Smooth muscle cell (in vitro differentiated cells): ENCODE results near the gene GIGYF1. TPM values are rescaled to one million over a fixed set of nuclear protein-coding genes. Genes with fewer than 3 reads are reported as not detected.

Experiments
- DNase-seq: peaks from one replicate; lab custom pipeline; 2025; ENCODE audit not compliant: unreplicated experiment; lab: John Stamatoyannopoulos, UW
- H2AFZ ChIP-seq: fragments of 200-600 bp; sonication (generic); 2 replicates; pipeline ENCODE4 v1.6.0; 2016; ENCODE audit warnings: antibody characterized with exemption, low read depth, mild to moderate bottlenecking
- H3F3A ChIP-seq: fragments of 200-600 bp; sonication (generic); 2 replicates; pipeline ENCODE4 v1.6.0; 2017; ENCODE audit warnings: antibody characterized with exemption, low read depth
- H3K27ac ChIP-seq: fragments of 200-600 bp; sonication (generic); 2 replicates; pipeline ENCODE4 v1.5.1; 2016; ENCODE audit warnings: low read depth, mild to moderate bottlenecking
- H3K27me3 ChIP-seq: fragments of 200-600 bp; sonication (generic); 2 replicates; pipeline ENCODE4 v1.6.1; 2016; ENCODE audit warnings: low read depth, mild to moderate bottlenecking
- H3K36me3 ChIP-seq: fragments of 200-600 bp; sonication (generic); 2 replicates; pipeline ENCODE4 v1.5.1; 2016; ENCODE audit warnings: low read depth
- H3K4me1 ChIP-seq: fragments of 200-600 bp; sonication (generic); 2 replicates; pipeline ENCODE4 v1.5.1; 2016; ENCODE audit warnings: low read depth
- H3K4me2 ChIP-seq: fragments of 200-600 bp; sonication (generic); 2 replicates; pipeline ENCODE4 v1.6.0; 2016; ENCODE audit warnings: mild to moderate bottlenecking
- H3K4me3 ChIP-seq: fragments of 200-600 bp; sonication (generic); 2 replicates; pipeline ENCODE4 v1.5.1; 2016; ENCODE audit warnings: mild to moderate bottlenecking
- H3K79me2 ChIP-seq: fragments of 200-600 bp; sonication (generic); 2 replicates; pipeline ENCODE4 v1.6.0; 2016; ENCODE audit warnings: low read depth, mild to moderate bottlenecking
- H3K9ac ChIP-seq: fragments of 200-600 bp; sonication (generic); 2 replicates; pipeline ENCODE4 v1.6.0; 2016; ENCODE audit warnings: low read depth
- H3K9me3 ChIP-seq: fragments of 200-600 bp; sonication (generic); replicated peaks from 2 replicates; pipeline ENCODE4 v1.5.1; 2016; ENCODE audit warnings: low read depth
- H4K20me1 ChIP-seq: fragments of 200-600 bp; sonication (generic); 2 replicates; pipeline ENCODE4 v1.6.0; 2016; ENCODE audit warnings: low read depth
- WGBS: methylation state at CpG from one replicate; pipeline ENCODE4 v1.1.7; 2016; ENCODE audit warnings: low lambda C conversion rate; 5-methylcytosine and 5-hydroxymethylcytosine counted together
- polyA plus RNA-seq: library from polyadenylated mRNA; unstranded; fragments of >200 nt; fragmentation: Nextera tagmentation; extraction: Ambion mirVana; gene quantifications from 2 replicates; pipeline ENCODE4 v1.2.1, GENCODE V29; 2016
- total RNA-seq: library from RNA; depleted of rRNA; stranded (reverse); fragments of >200 nt; gene quantifications from 2 replicates; pipeline ENCODE4 v1.2.3, GENCODE V29; 2014
- TF ChIP-seq, protein P1 (sequence below): fragments of 200-600 bp; sonication (generic); IDR thresholded peaks from 2 replicates; pipeline ENCODE4 v1.5.1; 2017; ENCODE audit warnings: borderline replicate concordance, mild to moderate bottlenecking, antibody characterized with exemption; ENCODE audit not compliant: insufficient read depth, poor library complexity, severe bottlenecking

Gene GIGYF1
- total and polyA plus RNA-seq, 2 experiments from 2014 or later, result 8.5 to 13.1 TPM

- no peak for DNase-seq
- Histone ChIP-seq H3K27me3 (peaks cover 39% of the 10 kb centered on the region), H3K4me1 (no peaks in the 10 kb centered on the region), H2AFZ (no peak overlapping the region), H3F3A (no peaks in the 10 kb centered on the region), H4K20me1 (no peaks in the 10 kb centered on the region), H3K4me3 (no peak overlapping the region), H3K36me3 (no peaks in the 10 kb centered on the region), H3K79me2 (no peaks in the 10 kb centered on the region), H3K9me3 (no peaks in the 10 kb centered on the region), H3K9ac (no peak overlapping the region), H3K4me2 (no peak overlapping the region), H3K27ac (no peak overlapping the region)
- WGBS, result 69% methylated on average over 24 of the region's 25 CpGs
- TF ChIP-seq, protein P1, sequence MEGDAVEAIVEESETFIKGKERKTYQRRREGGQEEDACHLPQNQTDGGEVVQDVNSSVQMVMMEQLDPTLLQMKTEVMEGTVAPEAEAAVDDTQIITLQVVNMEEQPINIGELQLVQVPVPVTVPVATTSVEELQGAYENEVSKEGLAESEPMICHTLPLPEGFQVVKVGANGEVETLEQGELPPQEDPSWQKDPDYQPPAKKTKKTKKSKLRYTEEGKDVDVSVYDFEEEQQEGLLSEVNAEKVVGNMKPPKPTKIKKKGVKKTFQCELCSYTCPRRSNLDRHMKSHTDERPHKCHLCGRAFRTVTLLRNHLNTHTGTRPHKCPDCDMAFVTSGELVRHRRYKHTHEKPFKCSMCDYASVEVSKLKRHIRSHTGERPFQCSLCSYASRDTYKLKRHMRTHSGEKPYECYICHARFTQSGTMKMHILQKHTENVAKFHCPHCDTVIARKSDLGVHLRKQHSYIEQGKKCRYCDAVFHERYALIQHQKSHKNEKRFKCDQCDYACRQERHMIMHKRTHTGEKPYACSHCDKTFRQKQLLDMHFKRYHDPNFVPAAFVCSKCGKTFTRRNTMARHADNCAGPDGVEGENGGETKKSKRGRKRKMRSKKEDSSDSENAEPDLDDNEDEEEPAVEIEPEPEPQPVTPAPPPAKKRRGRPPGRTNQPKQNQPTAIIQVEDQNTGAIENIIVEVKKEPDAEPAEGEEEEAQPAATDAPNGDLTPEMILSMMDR, result no peak
These were observed 38.9 kb downstream of the GIGYF1 start for GRCh38 chr7:100654908-100655831.

GRCh38 chr7:100649826-100650565, 44.1 kb downstream of the GIGYF1 start:
- H3K4me1 ChIP-seq, result no peaks in the 10 kb centered on the region
- no peaks in the 10 kb centered on the region for H3K79me2 ChIP-seq
- WGBS, result 76% methylated on average over 13 of the region's 15 CpGs
- no peak overlapping the region for H3K9ac ChIP-seq
- no peak overlapping the region for H2AFZ ChIP-seq
- H3K27ac ChIP-seq, result no peak overlapping the region
- no peak for DNase-seq
- TF ChIP-seq, protein P1, result no peak
- H3K27me3 ChIP-seq, result peaks cover 5% of the 10 kb centered on the region
- H4K20me1 ChIP-seq, result no peaks in the 10 kb centered on the region
- no peak overlapping the region for H3K4me2 ChIP-seq
- H3K36me3 ChIP-seq, result no peaks in the 10 kb centered on the region
- H3K4me3 ChIP-seq, result no peak overlapping the region
- no peaks in the 10 kb centered on the region for H3K9me3 ChIP-seq
- H3F3A ChIP-seq, result no peaks in the 10 kb centered on the region

GRCh38 chr7:100642534-100642907, 51.5 kb downstream of the GIGYF1 start:
- Histone ChIP-seq H3K79me2 (no peaks in the 10 kb centered on the region), H4K20me1 (no peaks in the 10 kb centered on the region), H2AFZ (no peak overlapping the region), H3K9ac (no peak overlapping the region), H3K27me3 (no peaks in the 10 kb centered on the region), H3K27ac (no peak overlapping the region), H3K36me3 (no peaks in the 10 kb centered on the region), H3K4me2 (no peak overlapping the region), H3K4me3 (no peak overlapping the region), H3K9me3 (no peaks in the 10 kb centered on the region), H3K4me1 (no peaks in the 10 kb centered on the region), H3F3A (no peaks in the 10 kb centered on the region)
- no peak for DNase-seq
- TF ChIP-seq, protein P1, result no peak
- WGBS, result 81% methylated on average over 8 of the region's 11 CpGs
